Stimulated activated CD4-positive, alpha-beta T cell treated with anti-CD3 and anti-CD28 coated beads, Interleukin-4, amount 100 ng/mL, for 4 hours (primary cell): ENCODE data around the gene RGS6.

Source experiments
- DNase-seq, 2 experiments: peaks; one replicate each; pipeline ENCODE4 v3.0.0-alpha.2; 2020

The RGS6 gene

DNA sequence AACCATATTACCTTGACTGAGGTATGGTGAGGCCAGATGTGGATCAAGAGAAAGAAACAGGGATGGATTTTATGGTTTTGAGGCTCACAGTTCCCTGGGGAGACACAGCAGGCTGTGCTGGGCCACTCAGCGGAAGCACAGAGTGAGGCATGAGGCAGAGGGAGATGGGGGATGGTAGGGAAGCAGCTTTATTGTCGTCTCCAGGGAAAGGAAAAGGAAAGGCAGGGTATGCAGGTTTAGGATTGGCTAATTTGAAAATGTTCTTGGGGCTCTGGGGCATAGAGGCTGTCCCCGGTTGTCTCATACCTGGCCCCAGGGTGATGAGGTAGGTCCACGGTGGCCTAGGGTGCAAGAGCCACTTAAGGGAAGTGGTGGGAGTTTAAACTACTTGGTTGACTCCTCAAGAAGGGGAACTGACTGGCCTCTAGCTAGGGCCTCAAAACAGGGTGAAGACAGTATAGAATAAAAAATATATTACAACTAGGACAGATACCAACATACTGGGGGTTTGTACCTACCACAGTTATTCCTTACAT lies 322.8 kb downstream of the RGS6 start:
- no peak for DNase-seq

DNA sequence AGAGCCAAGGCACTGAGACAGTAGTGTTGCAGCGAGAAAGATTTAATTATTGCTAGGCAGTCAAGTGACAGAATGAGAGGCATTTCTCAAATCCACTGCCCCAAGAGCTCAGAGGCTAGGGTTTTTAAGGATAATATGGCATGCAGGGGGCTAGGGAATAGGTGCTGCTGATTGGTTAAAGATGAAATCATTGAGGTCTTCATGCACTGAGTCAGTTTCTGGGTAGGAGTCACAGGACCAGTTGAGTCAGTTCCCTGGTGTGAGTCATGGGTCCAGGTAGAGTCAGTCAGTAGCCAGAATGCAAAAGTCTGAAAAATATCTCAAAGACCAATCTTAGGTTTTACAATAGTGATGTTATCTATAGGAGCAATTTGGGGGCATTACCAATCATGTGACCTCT lies 323.8 kb downstream of the RGS6 start:
- DNase-seq, result no peak

DNA sequence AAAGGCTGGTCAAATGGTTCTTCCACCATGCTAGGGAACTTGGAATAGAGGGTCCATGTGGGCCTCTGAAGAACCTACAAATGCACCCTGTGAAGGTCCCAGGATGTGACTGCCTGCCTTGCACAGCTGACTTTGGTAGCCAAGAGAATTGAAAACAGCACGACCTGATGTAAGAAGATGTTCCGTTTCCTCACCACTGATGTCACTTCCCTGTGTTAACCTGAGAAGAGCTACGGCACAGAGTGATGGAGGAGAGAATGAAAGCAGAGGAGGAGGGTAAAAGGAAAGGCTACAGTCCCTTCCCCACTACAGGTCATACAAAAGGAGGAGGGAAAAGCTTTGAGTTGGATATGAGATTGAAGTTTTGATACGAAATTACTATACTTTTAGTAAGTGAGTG lies 328.8 kb downstream of the RGS6 start:
- no peak for DNase-seq

DNA sequence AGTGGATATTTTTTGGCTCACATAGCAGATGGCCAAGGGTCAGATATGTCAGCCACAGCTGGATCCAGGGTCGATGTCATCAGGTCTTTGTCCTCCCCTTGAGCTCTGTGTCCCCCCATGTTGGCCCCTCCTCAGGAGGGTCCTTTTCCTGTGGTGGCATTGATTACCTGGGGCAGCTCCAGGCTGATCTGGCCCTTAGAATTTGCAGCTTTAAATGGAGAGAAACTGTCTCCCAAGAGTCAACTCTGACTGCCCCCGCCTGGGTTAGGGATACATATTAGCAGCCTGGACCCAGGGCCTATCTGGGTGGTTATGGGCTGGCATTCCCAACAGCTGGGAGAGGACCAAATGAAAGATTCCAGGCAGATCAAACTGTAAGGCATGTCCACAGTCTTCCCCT lies 330.5 kb downstream of the RGS6 start:
- DNase-seq, result no peak

DNA sequence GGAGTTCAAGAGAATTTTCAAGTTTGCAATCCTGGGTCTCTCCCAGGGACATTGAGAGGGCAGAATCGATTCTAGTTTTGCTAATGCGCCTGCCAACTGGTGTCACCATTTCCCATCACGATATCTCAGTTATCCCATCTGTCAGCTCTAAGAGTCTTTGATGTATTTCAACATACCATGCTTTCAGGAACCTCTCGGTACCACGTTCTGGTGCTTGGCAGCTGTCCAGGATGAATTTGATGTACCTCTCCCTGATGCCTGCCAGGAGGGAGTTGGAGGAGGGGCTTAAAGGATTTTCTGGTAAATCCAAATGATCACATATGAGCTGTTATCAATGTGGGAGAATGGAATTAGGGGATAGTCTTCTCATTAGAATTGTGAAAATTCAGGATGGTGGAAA lies 332.5 kb downstream of the RGS6 start:
- DNase-seq, result no peak

DNA sequence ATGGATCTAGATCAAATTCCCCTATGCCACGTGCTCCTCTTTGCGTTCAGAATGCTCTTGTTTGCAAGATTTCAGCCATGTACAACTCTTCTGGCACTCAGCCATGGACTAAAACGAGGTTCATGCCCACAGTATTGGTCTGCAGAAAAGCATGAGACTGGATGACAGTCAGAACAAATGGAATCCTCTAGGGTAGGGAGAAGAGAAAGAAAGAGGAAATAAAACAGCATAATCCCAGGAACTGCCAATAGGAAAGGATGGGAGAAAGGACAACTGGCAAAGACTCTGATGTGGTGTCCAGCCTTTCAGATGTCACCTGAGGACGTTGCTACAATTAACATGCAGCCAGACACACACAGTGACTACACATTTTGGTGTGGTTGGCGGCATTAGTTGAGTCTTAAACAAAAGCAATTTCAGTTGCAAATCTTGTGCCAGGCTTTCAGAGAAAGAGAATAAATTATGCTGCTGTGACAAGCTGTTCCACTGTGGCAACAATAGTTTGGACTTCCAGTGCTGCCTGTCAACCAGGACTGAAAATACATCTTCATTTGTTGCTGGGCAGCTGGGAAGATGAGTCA lies 338.0 kb downstream of the RGS6 start:
- no peak for DNase-seq

DNA sequence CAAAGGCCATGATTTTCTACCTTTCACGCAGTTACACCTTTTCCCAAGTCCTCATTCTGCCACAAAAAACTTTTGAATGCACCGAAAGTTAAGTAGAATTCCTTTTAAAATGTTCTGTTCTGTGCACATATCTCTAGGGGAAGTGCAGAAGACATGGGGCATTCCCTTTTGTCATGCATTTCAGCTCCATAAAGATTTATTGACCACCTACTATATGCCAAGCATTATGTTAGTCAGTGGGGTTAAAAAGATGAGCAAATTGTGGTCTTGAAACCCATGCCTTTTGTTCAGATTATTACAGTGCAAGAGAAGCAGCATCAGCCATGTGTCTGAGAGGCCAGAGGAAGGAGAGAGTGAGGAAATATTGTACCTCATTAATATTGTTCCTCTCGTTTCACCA lies 338.5 kb downstream of the RGS6 start:
- no peak for DNase-seq

DNA sequence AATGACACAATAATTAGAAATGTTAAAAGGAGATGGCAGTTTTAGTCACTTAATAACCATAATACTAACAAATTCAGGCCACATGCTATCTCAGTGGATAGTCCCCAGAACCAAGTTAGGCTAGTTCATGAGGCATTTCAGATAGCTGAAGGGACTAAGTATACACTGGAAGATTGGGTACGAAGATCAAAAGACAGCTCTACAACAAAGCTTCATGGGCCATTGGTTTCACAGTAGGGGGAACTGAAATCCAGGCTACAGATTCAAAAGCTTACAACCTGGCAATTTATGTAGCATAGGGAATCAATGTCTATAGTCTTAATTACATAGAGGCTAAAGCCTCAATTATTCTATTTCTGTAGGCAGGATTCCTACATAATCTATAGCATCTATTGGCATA lies 343.0 kb downstream of the RGS6 start:
- no peak for DNase-seq

DNA sequence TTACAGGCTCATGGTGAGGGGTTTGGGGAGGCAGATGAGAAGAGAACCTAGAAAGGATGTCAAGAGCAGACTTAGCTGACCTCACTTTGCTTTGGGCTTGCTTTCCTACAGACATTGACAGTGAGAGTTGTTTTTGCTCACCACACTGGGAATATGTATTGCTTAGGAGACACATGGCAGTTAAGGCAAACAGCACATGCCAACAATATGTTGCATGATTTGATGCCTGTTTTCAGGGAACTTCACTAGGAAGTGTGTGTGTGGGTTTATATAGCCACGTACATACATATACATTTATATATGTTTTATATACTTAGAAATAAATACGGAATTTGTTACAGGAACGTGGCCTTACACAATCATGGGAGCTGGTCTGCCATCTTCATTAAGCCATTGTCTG lies 346.1 kb downstream of the RGS6 start:
- DNase-seq, result no peak

DNA sequence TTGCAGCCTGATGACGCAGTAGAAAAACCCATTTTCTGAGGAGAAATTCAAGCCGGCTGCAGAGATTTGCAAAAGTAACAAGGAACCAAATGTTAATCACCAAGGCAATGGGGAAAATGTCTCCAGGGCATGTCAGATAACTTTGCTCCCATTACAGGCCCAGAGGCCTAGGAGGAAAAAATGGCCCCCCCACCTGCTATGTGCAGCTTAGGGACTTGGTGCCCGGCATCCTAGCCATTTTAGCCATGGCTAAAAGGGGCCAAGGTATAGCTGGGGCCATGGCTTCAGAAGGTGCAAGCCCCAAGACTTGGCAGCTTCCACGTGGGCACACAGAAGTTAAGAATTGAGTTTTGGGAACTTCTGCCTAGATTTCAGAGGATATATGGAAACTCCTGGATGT lies 351.9 kb downstream of the RGS6 start:
- DNase-seq, result no peak

DNA sequence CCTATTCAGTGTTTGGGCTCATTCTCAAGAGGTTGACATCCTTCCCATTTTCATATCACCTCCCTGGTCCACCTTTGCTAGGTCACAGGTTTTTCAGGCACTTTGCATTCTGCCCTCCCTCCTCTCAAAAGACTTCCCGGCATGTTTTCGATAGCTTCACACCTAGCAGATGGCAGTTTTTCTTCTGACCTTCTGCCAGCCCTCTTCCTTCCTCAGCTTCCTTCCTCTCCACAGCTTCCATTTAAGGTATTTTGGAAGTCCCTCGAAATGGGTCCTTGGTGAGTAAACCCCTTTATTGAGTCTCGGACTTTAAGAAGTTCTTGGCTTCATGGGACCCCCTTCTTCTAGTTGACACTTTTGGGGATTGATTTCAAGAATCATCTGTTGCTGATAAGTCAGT lies 358.0 kb downstream of the RGS6 start:
- no peak for DNase-seq

DNA sequence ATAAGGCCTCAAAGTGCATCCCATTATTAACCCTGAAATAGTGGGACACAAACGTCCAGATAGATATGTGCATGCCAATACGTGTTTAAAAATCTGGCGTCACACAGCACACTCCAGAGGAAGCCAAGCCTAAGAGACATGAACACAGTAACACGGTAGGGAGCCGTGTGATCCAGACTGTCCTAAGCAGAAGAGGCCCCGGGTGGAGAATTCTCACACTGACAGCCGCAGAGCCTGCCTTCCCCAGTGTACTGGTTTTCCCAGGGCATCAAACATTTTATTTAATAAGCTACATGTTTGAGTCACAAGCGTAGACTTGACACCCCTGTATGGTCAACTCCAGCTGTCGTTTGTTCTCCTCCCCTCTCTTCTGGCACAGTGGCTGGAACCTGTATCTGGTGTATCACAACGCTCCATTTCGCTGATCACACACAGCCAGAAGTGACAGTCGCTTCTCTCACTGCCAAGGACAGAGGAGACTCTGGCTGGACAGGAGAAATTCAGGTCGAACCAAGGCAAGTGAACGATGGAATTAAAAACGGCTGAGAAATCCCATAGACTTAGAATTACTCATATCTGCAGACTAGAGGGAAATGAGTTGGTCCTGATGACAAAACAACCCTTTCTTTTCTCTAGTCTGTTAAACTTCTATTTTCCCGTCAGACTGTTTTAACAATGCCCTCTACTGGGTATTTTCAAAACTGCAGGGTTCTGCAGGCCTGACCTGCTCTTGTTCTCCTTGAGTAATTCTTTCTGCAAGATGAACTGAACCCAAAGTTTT lies 359.9 kb downstream of the RGS6 start:
- no peak for DNase-seq

DNA sequence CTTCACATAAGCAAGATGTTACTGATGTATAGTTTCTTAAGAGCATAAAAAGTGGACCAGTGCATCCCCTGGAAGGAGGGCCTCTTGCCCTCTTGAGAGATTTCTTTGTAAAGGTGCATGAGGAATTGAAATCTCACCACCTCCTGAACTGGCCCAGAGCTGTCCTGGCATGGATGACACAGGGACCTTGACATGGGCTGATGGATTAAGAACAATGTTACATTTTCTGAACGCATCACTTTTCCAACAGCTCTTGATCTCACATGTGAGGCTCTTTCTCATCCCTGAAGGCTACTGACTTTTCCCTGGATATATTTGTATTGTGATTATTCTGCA lies 360.4 kb downstream of the RGS6 start:
- no peak for DNase-seq

DNA sequence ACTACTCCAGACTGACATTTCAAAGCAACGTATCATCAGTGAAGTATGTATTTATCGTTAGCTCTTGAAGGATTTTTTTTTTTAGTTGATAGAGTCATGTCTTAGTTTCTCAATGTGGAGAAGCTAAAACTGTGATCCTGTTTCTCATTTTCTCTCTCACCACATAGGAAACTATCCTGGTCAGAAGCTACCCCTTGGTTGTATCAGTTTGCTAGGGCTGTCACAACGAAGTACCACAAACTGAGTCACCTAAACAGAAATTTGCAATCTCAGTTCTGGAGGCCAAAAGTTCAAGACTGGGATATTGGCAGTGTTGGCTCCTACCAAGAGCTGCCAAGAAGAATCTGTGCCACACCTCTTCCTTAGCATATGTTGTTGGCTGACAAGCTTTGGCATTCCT lies 369.1 kb downstream of the RGS6 start:
- DNase-seq, result no peak

DNA sequence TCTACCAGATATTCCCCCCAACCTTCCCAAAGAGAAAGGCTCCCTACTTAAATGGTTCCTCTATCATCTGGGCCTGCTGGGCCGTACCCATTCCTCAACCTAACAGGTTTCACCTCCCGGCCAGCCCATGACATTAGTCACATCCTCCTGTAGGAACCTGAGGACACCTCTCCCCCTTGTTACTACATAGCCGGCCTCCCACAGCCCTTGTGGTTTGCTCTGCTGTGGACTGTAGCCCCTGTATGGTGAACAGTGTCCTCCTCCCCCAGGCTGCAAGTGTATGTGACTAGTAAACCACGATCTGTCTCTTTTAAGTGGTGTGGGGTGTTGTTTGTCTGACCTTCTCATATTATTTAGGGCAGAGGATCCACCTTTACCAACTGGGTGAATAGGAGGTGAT lies 371.7 kb downstream of the RGS6 start:
- no peak for DNase-seq

DNA sequence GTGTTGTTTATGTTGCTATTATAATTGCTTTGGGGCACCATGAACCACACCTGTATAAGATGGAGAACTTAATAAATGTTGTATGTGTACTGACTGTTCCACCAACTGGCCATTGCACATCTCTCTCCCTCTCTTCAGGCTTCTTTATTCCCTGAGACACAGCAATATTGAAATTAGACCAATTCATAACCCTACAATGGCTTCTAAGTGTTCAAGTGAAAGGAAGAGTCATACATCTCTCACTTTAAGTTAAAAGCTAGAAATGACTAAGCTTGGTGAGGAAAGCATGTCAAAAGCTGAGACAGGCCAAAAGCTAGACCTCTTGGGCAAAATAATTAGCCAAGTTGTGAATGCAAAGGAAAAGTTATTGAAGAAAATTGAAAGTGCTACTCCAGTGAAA lies 373.3 kb downstream of the RGS6 start:
- no peak for DNase-seq

DNA sequence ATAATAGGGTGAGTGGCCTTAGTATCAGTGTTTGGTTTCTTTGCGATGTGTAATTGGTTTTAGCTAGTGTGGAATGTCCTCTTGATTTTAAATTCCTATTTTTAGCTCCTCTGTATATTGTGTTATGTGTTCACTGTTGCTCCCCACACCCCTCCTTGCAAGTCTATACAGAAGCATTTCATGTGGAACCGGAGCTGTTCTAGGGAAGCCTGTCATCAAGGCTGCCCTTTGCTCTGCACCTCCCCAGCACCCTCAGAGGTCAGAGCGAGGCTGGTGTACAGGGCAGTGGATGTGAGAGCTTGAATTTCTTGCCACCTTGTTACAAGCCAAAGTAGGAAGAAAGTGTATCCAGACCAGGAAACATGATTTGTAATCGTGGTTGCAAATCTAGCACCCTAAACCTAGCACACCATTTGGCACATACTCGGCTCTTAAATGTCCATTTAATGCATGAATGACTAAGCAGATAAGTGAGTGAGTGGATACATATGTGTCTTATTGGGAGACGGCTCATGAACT lies 376.8 kb downstream of the RGS6 start:
- no peak for DNase-seq

DNA sequence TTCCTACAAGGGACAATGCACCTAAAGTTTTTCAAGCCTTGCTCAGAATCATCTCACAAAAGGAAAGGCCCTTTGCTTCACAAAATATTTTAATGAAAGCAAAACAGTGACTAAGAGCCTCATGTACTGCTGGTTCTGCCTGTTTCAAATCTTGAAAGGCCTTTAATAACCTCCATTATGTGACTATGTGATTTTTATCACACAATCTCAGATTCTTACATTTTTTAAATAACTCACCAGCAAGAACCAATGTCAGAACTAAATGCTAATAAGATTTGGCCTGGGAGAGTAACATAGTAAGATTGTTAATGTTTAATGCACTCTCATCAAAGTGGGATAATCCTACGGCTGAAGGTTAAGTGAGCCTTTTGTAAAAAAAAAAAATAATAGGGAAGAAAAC lies 378.9 kb downstream of the RGS6 start:
- DNase-seq, result no peak

DNA sequence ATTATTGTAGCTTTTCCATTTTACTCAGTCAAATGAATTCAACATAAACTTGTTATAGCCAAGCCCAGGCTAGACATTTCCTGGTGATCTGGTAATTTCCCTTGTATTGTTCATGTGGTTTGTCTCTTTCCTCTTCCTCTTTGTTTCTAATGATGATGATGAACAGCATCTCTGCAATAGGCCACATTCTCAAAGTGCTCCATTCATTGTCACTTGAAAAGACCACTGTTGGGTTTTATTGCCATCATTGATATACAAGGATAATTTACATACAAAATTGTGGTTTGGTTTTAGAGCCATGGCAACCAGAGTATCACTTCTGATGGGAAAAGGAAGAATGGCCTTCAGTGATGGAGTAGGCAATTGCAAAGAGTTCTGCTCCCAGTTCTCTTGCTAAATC lies 379.3 kb downstream of the RGS6 start:
- no peak for DNase-seq

DNA sequence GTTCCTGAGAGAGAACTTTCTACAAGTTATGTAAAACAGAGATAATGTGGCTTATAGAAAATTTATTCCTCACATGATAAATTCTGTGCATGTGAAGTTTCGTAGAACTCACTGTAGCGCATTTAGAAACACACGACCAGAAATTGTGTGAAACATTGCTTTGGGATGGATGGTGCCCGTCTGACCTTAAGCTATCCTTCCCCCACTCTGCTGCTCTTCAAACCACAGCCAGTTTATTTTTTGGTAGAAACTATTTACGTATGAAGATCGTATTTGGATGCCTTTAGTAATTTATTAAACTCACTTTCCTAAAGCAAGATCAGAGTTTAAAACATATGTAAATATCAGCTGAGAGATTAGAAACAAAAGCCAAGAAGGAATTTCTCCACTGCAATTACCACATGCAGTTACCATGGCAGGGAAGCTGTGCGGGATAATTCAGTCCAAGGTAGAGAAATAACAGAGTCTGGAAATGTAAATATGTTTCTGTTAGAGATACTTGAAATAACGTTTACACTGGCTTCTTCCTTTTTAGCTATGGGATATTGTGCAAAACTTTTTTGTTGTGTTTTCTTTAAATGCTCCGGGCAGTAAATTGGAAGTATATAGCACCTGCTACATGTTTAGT lies 382.7 kb downstream of the RGS6 start:
- DNase-seq, result no peak

DNA sequence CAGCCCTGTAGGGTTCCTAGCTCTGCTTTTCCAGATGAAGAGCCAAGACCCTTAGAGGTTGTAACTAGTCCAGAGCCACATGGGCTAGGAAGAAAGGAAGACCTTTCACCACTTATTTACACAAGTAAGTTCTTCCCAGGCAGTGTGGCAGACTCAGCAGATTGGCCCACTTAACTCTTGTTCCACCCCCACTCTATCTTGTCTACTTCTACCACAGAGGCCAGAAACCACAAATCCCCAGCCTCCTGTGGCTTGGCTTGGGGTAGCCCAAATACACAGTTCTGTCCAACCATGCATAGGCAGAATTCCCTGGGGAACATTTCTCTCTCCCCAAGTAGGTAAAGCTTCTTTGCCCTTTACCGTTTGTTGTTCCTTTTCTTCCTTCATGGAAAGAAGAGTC lies 383.5 kb downstream of the RGS6 start:
- DNase-seq, result no peak

DNA sequence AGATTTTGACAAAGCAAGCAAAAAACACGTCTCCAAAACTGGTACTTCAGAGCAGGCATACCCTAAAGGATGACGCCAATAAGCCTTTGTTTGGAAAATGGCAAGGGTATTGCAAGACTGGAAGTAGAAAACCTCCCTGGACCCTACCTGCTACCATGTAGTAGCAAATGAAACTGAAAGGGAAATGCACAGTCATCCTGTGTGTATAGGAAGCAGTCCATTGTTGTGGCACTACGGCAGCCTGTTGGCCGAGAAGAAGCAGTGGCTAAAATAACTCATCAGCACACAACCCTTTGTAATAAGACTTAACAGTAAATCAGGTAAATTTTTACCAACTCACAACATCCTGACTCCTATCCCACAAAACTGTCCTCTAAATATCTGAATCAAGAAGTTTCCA lies 386.4 kb downstream of the RGS6 start:
- DNase-seq, result no peak

DNA sequence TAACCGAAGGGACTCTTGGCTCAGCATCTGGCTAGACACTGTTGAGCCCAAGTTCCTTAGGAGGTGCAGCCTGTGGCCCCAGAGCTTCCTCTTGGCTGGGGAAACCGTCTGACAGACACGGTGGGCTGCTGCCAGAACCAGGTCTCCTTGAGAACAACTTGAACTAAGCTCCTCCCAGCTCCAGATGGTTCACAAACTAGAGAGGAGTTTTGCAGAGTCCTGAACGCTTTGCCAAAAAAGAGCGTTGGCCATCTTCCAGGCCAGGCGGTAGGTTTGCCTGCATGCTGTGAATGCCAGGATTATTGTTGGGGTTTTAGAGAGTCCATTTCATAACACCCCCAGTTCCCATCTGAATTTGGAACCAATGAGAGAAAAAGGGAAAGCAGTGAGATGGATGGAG lies 399.8 kb downstream of the RGS6 start:
- DNase-seq, result no peak

DNA sequence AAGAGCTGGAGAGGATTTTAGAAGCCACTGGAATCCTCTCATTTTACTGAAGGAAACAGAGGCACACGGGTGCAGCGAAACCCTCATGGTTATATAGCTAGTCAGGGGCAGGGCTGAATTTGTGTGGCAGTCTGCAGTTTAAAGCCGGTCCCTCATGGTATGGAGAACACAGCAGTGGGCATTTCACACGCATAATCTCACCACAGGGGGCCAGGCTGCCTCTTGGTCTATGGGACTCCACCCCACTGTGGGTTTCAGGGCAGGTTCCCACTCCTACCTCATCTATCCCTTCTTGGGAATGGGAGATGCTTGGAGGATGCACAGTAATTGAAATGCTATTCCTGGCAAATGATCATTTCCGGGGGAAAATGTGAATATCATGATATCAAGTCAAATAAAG lies 400.6 kb downstream of the RGS6 start:
- DNase-seq, result no peak
